ENCODE measurements around the gene GUCY1A2. TPM values are rescaled to one million over a fixed set of nuclear protein-coding genes. Genes with fewer than 3 reads are reported as not detected.

The GUCY1A2 gene
- total and polyA plus RNA-seq, 2 donors (not counting 3 experiments of a cell fraction or from before 2014, with no cell fraction given): 0.02 to 0.03 TPM

- ChIA-PET POLR2A (no interaction called here), CTCF (no interaction called here)
- no peaks in the 10 kb centered on the region for H3K4me1 ChIP-seq (ENCODE audit: control insufficient read depth, extremely low read depth, insufficient read depth, low read length)
- no peak for FAIRE-seq
- TF ChIP-seq FOS (IDR thresholded peaks at IDR 0.05; ENCODE audit: borderline replicate concordance, insufficient read depth, low read length): no peak
- no peak for TF ChIP-seq POLR2A (IDR thresholded peaks at IDR 0.05; ENCODE audit: low read depth, low read length)
- no peak for TF ChIP-seq MYC (IDR thresholded peaks at IDR 0.05; ENCODE audit: low read depth, low read length)
- no peak for TF ChIP-seq CTCF (IDR thresholded peaks at IDR 0.05; ENCODE audit: extremely low read depth in 1 of 2, insufficient read depth in 1 of 2, low read depth in 1 of 2, low read length in 2 of 2)
- no peak for TF ChIP-seq POLR2AphosphoS5 (IDR thresholded peaks at IDR 0.05; ENCODE audit: insufficient read depth, low read depth, low read length)
- TF ChIP-seq, protein P1, sequence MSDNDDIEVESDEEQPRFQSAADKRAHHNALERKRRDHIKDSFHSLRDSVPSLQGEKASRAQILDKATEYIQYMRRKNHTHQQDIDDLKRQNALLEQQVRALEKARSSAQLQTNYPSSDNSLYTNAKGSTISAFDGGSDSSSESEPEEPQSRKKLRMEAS (IDR thresholded peaks at IDR 0.05; ENCODE audit: insufficient read depth, insufficient read length): no peak
- no peak for TF ChIP-seq EZH2 (IDR thresholded peaks at IDR 0.05; ENCODE audit: borderline replicate concordance, low read depth, low read length, severe bottlenecking)
- TF ChIP-seq JUN (IDR thresholded peaks at IDR 0.05; ENCODE audit: borderline replicate concordance, insufficient read depth, insufficient read length, low read depth): no peak
- TF ChIP-seq GATA2 (IDR thresholded peaks at IDR 0.05; ENCODE audit: insufficient read depth, insufficient read length, low read depth, low read length): no peak
- no peak overlapping the region for H2AFZ ChIP-seq (ENCODE audit: low read depth, low read length)
- dilution Hi-C loops (cut with MboI; ENCODE audit: extremely low pct_ligation_motif_present, low sequenced_read_pairs) (no loop called here), intact Hi-C loops (cut with micrococcal nuclease) (no loop called here)
- H3K9ac ChIP-seq (replicated peaks; ENCODE audit: extremely low read depth, insufficient read depth, low read length): no peak overlapping the region
- BruUV-seq (replicated peaks): no TSS peak
- H3K27ac ChIP-seq (ENCODE audit: insufficient read depth, low read depth, low read length): no peak overlapping the region
- H3K27me3 ChIP-seq (ENCODE audit: control insufficient read depth in 2 of 2, insufficient read depth in 2 of 2, low read length in 2 of 2): no peaks in the 10 kb centered on the region
- H3K79me2 ChIP-seq (ENCODE audit: control insufficient read depth, insufficient read depth, low read length): no peaks in the 10 kb centered on the region
- H3K4me3 ChIP-seq (replicated peaks in 1 of 3; ENCODE audit: insufficient read depth in 1 of 3, low read depth in 1 of 3, low read length in 3 of 3): no peak overlapping the region
- no peaks in the 10 kb centered on the region for H3K9me3 ChIP-seq (replicated peaks; ENCODE audit: control insufficient read depth, insufficient read depth, low read length)
- H3K9me1 ChIP-seq (replicated peaks; ENCODE audit: control insufficient read depth, extremely low read depth, insufficient read depth, low read length): no peaks in the 10 kb centered on the region
- DNase-seq (ENCODE audit: low read depth, low spot score): no peak
- H3K4me2 ChIP-seq (ENCODE audit: insufficient read depth, low read length): no peak overlapping the region
- no peaks in the 10 kb centered on the region for H3K36me3 ChIP-seq (ENCODE audit: control insufficient read depth in 2 of 2, extremely low read depth in 1 of 2, insufficient read depth in 2 of 2, low read length in 2 of 2)
- H4K20me1 ChIP-seq (replicated peaks; ENCODE audit: control insufficient read depth, extremely low read depth, insufficient read depth, low read length): no peaks in the 10 kb centered on the region
These were observed 75.2 kb downstream of the GUCY1A2 start for GRCh38 chr11:106943089-106943488.
